EH (cell line): Measurements from ENCODE around the gene CWC27.

Experiments
- DNase-seq: peaks from one replicate; pipeline ENCODE4 v3.0.0-alpha.2; 2015; ENCODE audit warnings: low read depth

CWC27 gene

GRCh38 chr5:65035211-65036206 lies 266.8 kb downstream of the CWC27 start:
- peak; percentile 92 for DNase-seq

- DNase-seq = peak; percentile 61
Observed at GRCh38 chr5:65037831-65038815, 269.4 kb downstream of the CWC27 start.

GRCh38 chr5:65041296-65042158 lies 272.8 kb downstream of the CWC27 start:
- peak; percentile 70 for DNase-seq

GRCh38 chr5:65043843-65044359 lies 275.2 kb downstream of the CWC27 start:
- DNase-seq = no peak

GRCh38 chr5:65047225-65047624 lies 278.5 kb downstream of the CWC27 start:
- no peak for DNase-seq

GRCh38 chr5:65047948-65048690 lies 279.4 kb downstream of the CWC27 start:
- no peak for DNase-seq

GRCh38 chr5:65050140-65050539 lies 281.4 kb downstream of the CWC27 start:
- DNase-seq = no peak

- DNase-seq = peak; percentile 67
Observed at GRCh38 chr5:65050826-65051498, 282.2 kb downstream of the CWC27 start.

GRCh38 chr5:65055938-65056337 lies 287.2 kb downstream of the CWC27 start:
- DNase-seq = no peak

- peak; percentile 71 for DNase-seq
Observed at GRCh38 chr5:65059681-65060598, 291.2 kb downstream of the CWC27 start.

GRCh38 chr5:65061250-65061973 lies 292.7 kb downstream of the CWC27 start:
- no peak for DNase-seq

GRCh38 chr5:65061974-65062353 lies 293.2 kb downstream of the CWC27 start:
- no peak for DNase-seq

- peak; percentile 92 for DNase-seq
Observed at GRCh38 chr5:65062469-65063083, 293.8 kb downstream of the CWC27 start.

GRCh38 chr5:65065001-65065511 lies 296.3 kb downstream of the CWC27 start:
- no peak for DNase-seq

- DNase-seq = no peak
Observed at GRCh38 chr5:65066387-65067146, 297.8 kb downstream of the CWC27 start.

- DNase-seq = no peak
Observed at GRCh38 chr5:65067147-65067506, 298.4 kb downstream of the CWC27 start.
